Measurements from ENCODE around the gene MSL3. TPM values are rescaled to one million over a fixed set of nuclear protein-coding genes. Genes with fewer than 3 reads are reported as not detected.

Gene MSL3
- total and polyA plus RNA-seq, 2 of the 8 experiments (the other 6 are each of a cell fraction or from before 2014, with no cell fraction given) = 10.6 to 12.3 TPM

DNA sequence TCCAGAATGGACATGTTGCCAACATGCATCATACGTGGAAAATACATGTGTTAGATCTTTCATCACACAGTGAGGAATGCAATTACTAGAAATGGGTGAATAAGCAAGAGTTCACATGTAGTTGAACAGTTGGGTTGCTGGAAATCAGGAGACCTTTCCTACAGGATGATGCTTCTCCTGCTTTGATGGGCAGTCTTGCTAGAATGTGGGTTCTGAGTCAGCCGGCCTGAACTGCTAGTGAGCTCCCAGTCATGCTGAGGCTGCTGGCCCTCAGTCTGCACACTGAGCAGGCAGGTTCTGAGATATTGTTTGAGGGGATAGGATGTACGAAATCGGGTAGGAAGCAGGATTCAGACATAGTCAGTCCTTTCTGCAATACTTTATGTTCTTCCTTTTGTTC is 20.2 kb downstream of the MSL3 start:
- Histone ChIP-seq H4K8ac (ENCODE audit: extremely low read depth, insufficient read depth, low read length) (no peak overlapping the region), H3K4me2 (ENCODE audit: insufficient read depth in 1 of 2, low read depth in 2 of 2, low read length in 2 of 2) (no peak overlapping the region), H3K18ac (ENCODE audit: extremely low read depth, low read length) (no peak overlapping the region), H3K23me2 (ENCODE audit: low read depth, low read length) (no peaks in the 10 kb centered on the region), H2BK12ac (ENCODE audit: low read depth, low read length) (no peak overlapping the region), H3K56ac (replicated peaks; ENCODE audit: insufficient read length, low read depth, low read length) (no peak overlapping the region), H3K4me1 (replicated peaks in 1 of 4; ENCODE audit: control insufficient read depth in 3 of 4, insufficient read depth in 4 of 4, low read length in 3 of 4) (no peaks in the 10 kb centered on the region), H4K91ac (replicated peaks; ENCODE audit: insufficient read length, low read length) (no peak overlapping the region), H3K79me2 (ENCODE audit: control insufficient read depth in 1 of 2, insufficient read depth in 2 of 2, low read length in 2 of 2) (no peaks in the 10 kb centered on the region), H2BK5ac (ENCODE audit: low read depth, low read length) (no peak overlapping the region), H3K9me3 (ENCODE audit: insufficient read depth in 2 of 2, low read depth in 1 of 2, low read length in 1 of 2) (no peaks in the 10 kb centered on the region), H3K4ac (replicated peaks; ENCODE audit: insufficient read length, low read depth, low read length) (no peak overlapping the region), H2BK20ac (ENCODE audit: low read length) (no peak overlapping the region), H4K5ac (ENCODE audit: insufficient read length, low read depth, low read length) (no peak overlapping the region), H3K14ac (ENCODE audit: insufficient read length) (no peak overlapping the region), H3K9ac (replicated peaks in 1 of 4; ENCODE audit: extremely low read depth in 1 of 4, low read depth in 3 of 4, low read length in 3 of 4) (no peak overlapping the region), H3K27ac (ENCODE audit: low read depth, low read length) (no peak overlapping the region), H4K20me1 (replicated peaks in 1 of 2; ENCODE audit: control insufficient read depth in 1 of 2, insufficient read depth in 2 of 2, low read length in 2 of 2) (no peaks in the 10 kb centered on the region), H2BK15ac (ENCODE audit: low read length) (no peak overlapping the region), H2AK5ac (ENCODE audit: low read depth, low read length) (no peak overlapping the region), H2BK120ac (replicated peaks; ENCODE audit: low read depth, low read length) (no peak overlapping the region), H3K27me3 (replicated peaks in 1 of 4; ENCODE audit: control insufficient read depth in 3 of 4, extremely low read depth in 1 of 4, insufficient read depth in 3 of 4, low read length in 3 of 4) (no peaks in the 10 kb centered on the region), H3K23ac (ENCODE audit: insufficient read length) (no peak overlapping the region), H3K4me3 (ENCODE audit: extremely low read depth in 1 of 4, insufficient read depth in 2 of 4, low read depth in 3 of 4, low read length in 4 of 4) (no peak overlapping the region), H3K36me3 (ENCODE audit: control insufficient read depth in 2 of 4, insufficient read depth in 4 of 4, low read length in 3 of 4) (no peaks in the 10 kb centered on the region), H2AFZ (ENCODE audit: low read length) (no peak overlapping the region), H3K79me1 (ENCODE audit: low read depth, low read length) (no peaks in the 10 kb centered on the region)
- no peak for FAIRE-seq
- no peak for DNase-seq (ENCODE audit: low read depth in 1 of 2, low spot score in 2 of 2)
- ChIA-PET CTCF (ENCODE audit: partially characterized antibody) (interaction anchor here (1.2 to 1.3 kb wide), 2 partner anchors 10 to 22 kb away, joined by 3 to 5 read pairs; no protein-coding TSS in a partner anchor), POLR2A (ENCODE audit: partially characterized antibody) (no interaction called here)
- WGBS, 2 experiments (ENCODE audit: extremely low coverage in 1 of 2, insufficient coverage in 1 of 2, insufficient read length in 1 of 2, insufficient replicate concordance in 2 of 2, low coverage in 1 of 2, low lambda C conversion rate in 2 of 2, missing lambda C conversion rate in 1 of 2) = 81% methylated on average over 4 of the region's 4 CpGs; no CpG with 5 or more reads in 1 of the 2 experiments
- TF ChIP-seq CREB1 (IDR thresholded peaks at IDR 0.05) = no peak
- TF ChIP-seq SRF (IDR thresholded peaks at IDR 0.05; ENCODE audit: low read depth, low read length) = no peak
- no peak for TF ChIP-seq SIN3A (conservative IDR thresholded peaks at IDR 0.05 in 1 of 2, IDR thresholded peaks at IDR 0.05 in 1 of 2; ENCODE audit: low read depth in 1 of 2, low read length in 2 of 2)
- TF ChIP-seq, protein P1, sequence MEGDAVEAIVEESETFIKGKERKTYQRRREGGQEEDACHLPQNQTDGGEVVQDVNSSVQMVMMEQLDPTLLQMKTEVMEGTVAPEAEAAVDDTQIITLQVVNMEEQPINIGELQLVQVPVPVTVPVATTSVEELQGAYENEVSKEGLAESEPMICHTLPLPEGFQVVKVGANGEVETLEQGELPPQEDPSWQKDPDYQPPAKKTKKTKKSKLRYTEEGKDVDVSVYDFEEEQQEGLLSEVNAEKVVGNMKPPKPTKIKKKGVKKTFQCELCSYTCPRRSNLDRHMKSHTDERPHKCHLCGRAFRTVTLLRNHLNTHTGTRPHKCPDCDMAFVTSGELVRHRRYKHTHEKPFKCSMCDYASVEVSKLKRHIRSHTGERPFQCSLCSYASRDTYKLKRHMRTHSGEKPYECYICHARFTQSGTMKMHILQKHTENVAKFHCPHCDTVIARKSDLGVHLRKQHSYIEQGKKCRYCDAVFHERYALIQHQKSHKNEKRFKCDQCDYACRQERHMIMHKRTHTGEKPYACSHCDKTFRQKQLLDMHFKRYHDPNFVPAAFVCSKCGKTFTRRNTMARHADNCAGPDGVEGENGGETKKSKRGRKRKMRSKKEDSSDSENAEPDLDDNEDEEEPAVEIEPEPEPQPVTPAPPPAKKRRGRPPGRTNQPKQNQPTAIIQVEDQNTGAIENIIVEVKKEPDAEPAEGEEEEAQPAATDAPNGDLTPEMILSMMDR (IDR thresholded peaks at IDR 0.05; ENCODE audit: control extremely low read depth in 1 of 3, insufficient read depth in 1 of 3, low read depth in 1 of 3, low read length in 3 of 3) = no peak
- TF ChIP-seq TAF1 (IDR thresholded peaks at IDR 0.05; ENCODE audit: low read depth, low read length) = no peak
- TF ChIP-seq ZNF274 (IDR thresholded peaks at IDR 0.05; ENCODE audit: borderline replicate concordance, extremely low read depth, low read length) = no peak
- no peak for TF ChIP-seq RFX5 (IDR thresholded peaks at IDR 0.05; ENCODE audit: borderline replicate concordance, low read depth, low read length)
- TF ChIP-seq CTBP2 (IDR thresholded peaks at IDR 0.05; ENCODE audit: borderline replicate concordance, insufficient read depth, insufficient read length, low read length) = no peak
- no peak for TF ChIP-seq TAF7 (optimal IDR thresholded peaks at IDR 0.05; ENCODE audit: borderline replicate concordance, low read depth, low read length)
- no peak for TF ChIP-seq CBX8 (IDR thresholded peaks at IDR 0.05; ENCODE audit: borderline replicate concordance, low read depth, low read length)
- TF ChIP-seq GABPA (IDR thresholded peaks at IDR 0.05; ENCODE audit: borderline replicate concordance, insufficient read depth, low read length) = no peak
- no peak for TF ChIP-seq TBP (IDR thresholded peaks at IDR 0.05; ENCODE audit: low read depth, low read length)

Measured in H1 (cell line).